A549 (cell line): ENCODE results near the gene CELF5.

Source experiments
- BHLHE40 ChIP-seq: IDR thresholded peaks from 2 replicates; pipeline ENCODE4 v1.6.1; 2012; ENCODE audit warnings: low read depth, low read length, inconsistent platforms
- CHD2 ChIP-seq: fragments of 150-350 bp; IDR thresholded peaks from 2 replicates; pipeline ENCODE4 v1.6.1; 2014; ENCODE audit warnings: low read length; ENCODE audit not compliant: partially characterized antibody
- CTCF ChIP-seq: fragments of >200 bp; sonication (Bioruptor Twin); formaldehyde crosslinking; IDR thresholded peaks from 3 replicates; pipeline ENCODE4 v1.5.1; 2016
- ELK1 ChIP-seq: fragments of 150-350 bp; IDR thresholded peaks from 2 replicates; pipeline ENCODE4 v1.6.1; 2014; ENCODE audit warnings: low read depth, mild to moderate bottlenecking, low read length
- MAX ChIP-seq: IDR thresholded peaks from 2 replicates; pipeline ENCODE4 v1.6.1; 2012
- MYC ChIP-seq: IDR thresholded peaks from 2 replicates; pipeline ENCODE4 v1.6.1; 2012; ENCODE audit warnings: mild to moderate bottlenecking, inconsistent platforms, low read length, improper control_type of control experiment, borderline replicate concordance
- POLR2A ChIP-seq: IDR thresholded peaks from 2 replicates; pipeline ENCODE4 v1.6.1; 2012; ENCODE audit warnings: mild to moderate bottlenecking, low read length
- RAD21 ChIP-seq, 2 experiments: fragments of >200 bp in 1 of 2; sonication (Bioruptor Twin) in 1 of 2; formaldehyde crosslinking in 1 of 2; IDR thresholded peaks in 1 of 2; conservative IDR thresholded peaks in 1 of 2; 2 replicates in 1 of 2; 3 replicates in 1 of 2; pipeline ENCODE4 v1.6.1; 2012 to 2018; ENCODE audit warnings: inconsistent platforms in 1 of 2
- RFX5 ChIP-seq: fragments of 450-650 bp; IDR thresholded peaks from 2 replicates; pipeline ENCODE4 v1.7.1; 2014; ENCODE audit warnings: antibody characterized with exemption, mild to moderate bottlenecking, moderate library complexity
- RNF2 ChIP-seq: fragments of 200-600 bp; sonication (generic); IDR thresholded peaks from 2 replicates; pipeline ENCODE4 v1.6.1; 2016; ENCODE audit warnings: low read depth, mild to moderate bottlenecking, antibody characterized with exemption, moderate library complexity, borderline replicate concordance
- SREBF2 ChIP-seq: fragments of 450-650 bp; IDR thresholded peaks from 2 replicates; pipeline ENCODE4 v1.6.1; 2014; ENCODE audit warnings: mild to moderate bottlenecking, moderate library complexity
- ZNF302 ChIP-seq: fragments of 250-450 bp; sonication (Bioruptor Pico); IDR thresholded peaks from 2 replicates; pipeline ENCODE4 v1.9.0; 2021; ENCODE audit warnings: inconsistent platforms, mild to moderate bottlenecking, moderate library complexity
- TF ChIP-seq, protein P1 (sequence below): fragments of 450-650 bp; IDR thresholded peaks from 2 replicates; pipeline ENCODE4 v1.6.1; 2014; ENCODE audit warnings: antibody characterized with exemption

GRCh38 chr19:3186160-3186688 lies 38.2 kb upstream of the CELF5 start:
- TF ChIP-seq POLR2A (no peak), CTCF (no peak), CHD2 (no peak), MAX (peak; percentile 45; the same call in 1 of the 2 replicates), ZNF302 (CRISPR knock-in tag) (no peak), MYC (no peak), RNF2 (no peak), RAD21 (conservative IDR thresholded peaks at IDR 0.05 in 1 of 2, IDR thresholded peaks at IDR 0.05 in 1 of 2) (no peak), RFX5 (no peak), BHLHE40 (no peak), SREBF2 (no peak), ELK1 (no peak)
- TF ChIP-seq, protein P1, sequence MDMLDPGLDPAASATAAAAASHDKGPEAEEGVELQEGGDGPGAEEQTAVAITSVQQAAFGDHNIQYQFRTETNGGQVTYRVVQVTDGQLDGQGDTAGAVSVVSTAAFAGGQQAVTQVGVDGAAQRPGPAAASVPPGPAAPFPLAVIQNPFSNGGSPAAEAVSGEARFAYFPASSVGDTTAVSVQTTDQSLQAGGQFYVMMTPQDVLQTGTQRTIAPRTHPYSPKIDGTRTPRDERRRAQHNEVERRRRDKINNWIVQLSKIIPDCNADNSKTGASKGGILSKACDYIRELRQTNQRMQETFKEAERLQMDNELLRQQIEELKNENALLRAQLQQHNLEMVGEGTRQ = no peak
